Mesenchymal stem cell (in vitro differentiated cells and primary cell): ENCODE results near the gene ACTA2.

ENCODE experiments used
- DNase-seq: peaks from one replicate; pipeline ENCODE4 v3.0.0-alpha.2; 2013
- H2AFZ ChIP-seq: one replicate; pipeline ENCODE4 v1.6.1; 2013; ENCODE audit warnings: low read depth, mild to moderate bottlenecking, control low read depth, inconsistent platforms, low read length, moderate library complexity
- H2AK5ac ChIP-seq: 2 replicates; pipeline ENCODE4 v1.6.1; 2013; ENCODE audit warnings: low read length, moderate library complexity, mild to moderate bottlenecking, inconsistent platforms; ENCODE audit not compliant: severe bottlenecking
- H2BK120ac ChIP-seq: one replicate; pipeline ENCODE4 v1.6.1; 2013; ENCODE audit warnings: low read depth, mild to moderate bottlenecking, inconsistent platforms, low read length, moderate library complexity
- H2BK12ac ChIP-seq, 2 experiments: one replicate each; pipeline ENCODE4 v1.6.1; 2013; ENCODE audit warnings: inconsistent platforms in 2 of 2, low read length in 2 of 2, mild to moderate bottlenecking in 2 of 2, moderate library complexity in 2 of 2, control low read depth in 1 of 2
- H2BK15ac ChIP-seq: one replicate; pipeline ENCODE4 v1.6.1; 2013; ENCODE audit warnings: mild to moderate bottlenecking, low read depth, inconsistent platforms; ENCODE audit not compliant: poor library complexity, severe bottlenecking
- H2BK5ac ChIP-seq: 2 replicates; pipeline ENCODE4 v1.6.1; 2013; ENCODE audit warnings: low read depth, mild to moderate bottlenecking, low read length, control low read depth, inconsistent platforms; ENCODE audit not compliant: poor library complexity, severe bottlenecking
- H3K14ac ChIP-seq, 2 experiments: one replicate each; pipeline ENCODE4 v1.6.1; 2013; ENCODE audit warnings: inconsistent platforms in 2 of 2, low read length in 2 of 2, control low read depth in 1 of 2, mild to moderate bottlenecking in 1 of 2, moderate library complexity in 1 of 2
- H3K18ac ChIP-seq, 2 experiments: one replicate each; pipeline ENCODE4 v1.6.1; 2013; ENCODE audit warnings: inconsistent platforms in 2 of 2, low read length in 2 of 2, control low read depth in 1 of 2, low read depth in 1 of 2, mild to moderate bottlenecking in 1 of 2
- H3K23ac ChIP-seq, 2 experiments: one replicate each; pipeline ENCODE4 v1.6.1; 2013; ENCODE audit warnings: inconsistent platforms in 2 of 2, low read length in 2 of 2, mild to moderate bottlenecking in 2 of 2, moderate library complexity in 2 of 2, control low read depth in 1 of 2
- H3K27ac ChIP-seq: 2 replicates; pipeline ENCODE4 v1.5.1; 2013; ENCODE audit warnings: mild to moderate bottlenecking, moderate library complexity, low read length, control low read depth, inconsistent platforms; ENCODE audit not compliant: poor library complexity, severe bottlenecking
- H3K27me3 ChIP-seq, 2 experiments: 2 replicates each; pipeline versions ENCODE4 v1.6.1 to v1.7.0; 2013; ENCODE audit warnings: low read length in 2 of 2, mild to moderate bottlenecking in 2 of 2, moderate library complexity in 2 of 2, control low read depth in 1 of 2, inconsistent platforms in 1 of 2; ENCODE audit not compliant: control insufficient read depth in 1 of 2, insufficient read depth in 1 of 2
- H3K36me3 ChIP-seq, 2 experiments: 2 replicates each; pipeline versions ENCODE4 v1.6.1 to v1.7.0; 2013; ENCODE audit warnings: low read length in 2 of 2, control low read depth in 1 of 2, inconsistent platforms in 1 of 2, low read depth in 1 of 2, mild to moderate bottlenecking in 1 of 2; ENCODE audit not compliant: insufficient read depth in 2 of 2, control insufficient read depth in 1 of 2
- H3K4ac ChIP-seq, 2 experiments: one replicate each; pipeline ENCODE4 v1.6.1; 2013; ENCODE audit warnings: inconsistent platforms in 2 of 2, low read length in 2 of 2, mild to moderate bottlenecking in 2 of 2, moderate library complexity in 2 of 2, control low read depth in 1 of 2, low read depth in 1 of 2
- H3K4me1 ChIP-seq: 2 replicates; pipeline ENCODE4 v1.6.1; 2013; ENCODE audit warnings: low read depth, low read length, control low read depth; ENCODE audit not compliant: control insufficient read depth, insufficient read depth
- H3K4me2 ChIP-seq: 2 replicates; pipeline ENCODE4 v1.6.1; 2013; ENCODE audit warnings: low read length, mild to moderate bottlenecking, inconsistent platforms; ENCODE audit not compliant: poor library complexity, severe bottlenecking
- H3K4me3 ChIP-seq, 2 experiments: 2 replicates each; pipeline versions ENCODE4 v1.5.1 to v1.7.0; 2013; ENCODE audit warnings: low read length in 2 of 2, mild to moderate bottlenecking in 2 of 2, control low read depth in 1 of 2, low read depth in 1 of 2; ENCODE audit not compliant: insufficient read depth in 1 of 2
- H3K79me1 ChIP-seq: replicated peaks from 2 replicates; pipeline ENCODE4 v1.6.1; 2013; ENCODE audit warnings: mild to moderate bottlenecking, control low read depth, low read length, inconsistent platforms; ENCODE audit not compliant: poor library complexity, severe bottlenecking
- H3K9ac ChIP-seq: 2 replicates; pipeline ENCODE4 v1.7.0; 2013; ENCODE audit warnings: mild to moderate bottlenecking, low read length, moderate library complexity
- H3K9me3 ChIP-seq: 2 replicates; pipeline ENCODE4 v1.7.0; 2013; ENCODE audit warnings: mild to moderate bottlenecking, low read length; ENCODE audit not compliant: control insufficient read depth
- H4K8ac ChIP-seq: one replicate; pipeline ENCODE4 v1.6.1; 2013; ENCODE audit warnings: inconsistent platforms, mild to moderate bottlenecking, low read length, moderate library complexity
- H4K91ac ChIP-seq: one replicate; pipeline ENCODE4 v1.6.1; 2013; ENCODE audit warnings: mild to moderate bottlenecking, low read length, inconsistent platforms
- WGBS: methylation state at CpG from one replicate; pipeline ENCODE4 v1.1.7; 2013; ENCODE audit warnings: mixed read lengths; 5-methylcytosine and 5-hydroxymethylcytosine counted together

ACTA2 gene

DNA sequence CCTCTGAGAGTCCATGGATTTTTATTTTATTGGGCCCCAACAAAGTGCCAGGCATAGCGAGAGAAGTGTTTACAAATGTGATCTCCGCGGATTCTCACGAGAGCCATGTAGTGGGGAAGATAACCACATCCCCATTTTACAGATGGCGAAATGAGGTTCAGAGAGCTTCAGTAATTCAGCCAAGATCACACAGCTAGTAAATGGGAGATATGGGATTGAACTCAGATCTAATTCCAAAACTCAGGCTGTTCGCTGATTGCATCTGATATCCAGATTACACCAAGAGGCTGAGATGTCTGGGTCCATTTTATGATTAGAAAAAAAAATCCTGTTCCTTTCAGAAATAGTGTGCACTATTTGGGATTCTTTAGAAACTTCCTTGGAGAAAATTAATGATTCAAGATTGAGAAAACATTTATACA is 39.3 kb upstream of the ACTA2 start:
- 31% methylated on average over 6 of the region's 6 CpGs for WGBS
- Histone ChIP-seq H3K4me3 (peak overlapping the region; percentile 89 to 90), H2BK120ac (no peak overlapping the region), H3K79me1 (peaks cover 13% of the 10 kb centered on the region), H4K91ac (no peak overlapping the region), H3K27me3 (no peaks in the 10 kb centered on the region), H3K4ac (no peak overlapping the region), H3K27ac (peak overlapping the region; percentile 94), H4K8ac (no peak overlapping the region), H2BK5ac (no peak overlapping the region), H3K9ac (peak overlapping the region; percentile 95), H3K36me3 (no peaks in the 10 kb centered on the region), H3K18ac (no peak overlapping the region), H2AK5ac (no peak overlapping the region), H2BK12ac (no peak overlapping the region), H3K4me2 (peak overlapping the region; percentile 87), H3K23ac (no peak overlapping the region), H3K14ac (no peak overlapping the region), H3K4me1 (peaks cover 9% of the 10 kb centered on the region), H2BK15ac (no peak overlapping the region), H2AFZ (no peak overlapping the region), H3K9me3 (no peaks in the 10 kb centered on the region)
- DNase-seq = no peak

DNA sequence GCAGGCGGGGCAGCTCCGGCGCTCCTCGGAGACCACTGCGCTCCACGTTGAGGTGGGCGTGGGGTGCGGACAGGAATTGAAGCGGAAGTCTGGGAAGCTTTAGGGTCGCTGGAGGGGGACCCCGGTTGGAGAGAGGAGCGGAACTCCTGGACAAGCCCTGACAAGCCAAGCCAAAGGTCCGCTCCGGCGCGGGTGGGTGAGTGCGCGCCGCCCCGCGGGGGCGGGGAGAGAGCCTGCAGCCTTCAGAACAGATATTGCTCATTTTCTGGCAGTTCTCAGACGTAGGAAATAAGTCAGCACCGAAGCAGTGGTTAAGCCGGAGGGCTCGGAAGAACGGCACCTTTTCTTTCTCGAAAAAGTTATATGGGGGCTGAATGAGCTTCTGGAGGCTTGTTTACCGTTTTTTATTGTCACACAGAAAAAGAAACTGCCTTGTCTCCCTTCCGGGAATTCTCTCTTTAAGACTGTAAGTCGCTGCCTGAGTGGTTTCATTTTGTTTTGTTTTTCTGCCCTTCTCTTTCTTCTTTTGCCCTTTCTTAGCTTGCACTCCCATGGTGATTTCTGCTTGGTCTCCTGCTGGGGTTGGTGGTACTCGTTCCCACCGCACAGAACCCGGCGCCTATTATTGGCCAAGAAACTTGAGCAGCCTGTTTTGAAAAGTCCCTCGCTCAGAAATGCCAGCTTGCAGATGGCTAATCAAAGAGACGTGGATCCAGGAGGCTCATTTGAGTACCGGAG is 38.8 kb upstream of the ACTA2 start:
- WGBS = under 1% methylated on average over 38 of the region's 38 CpGs
- Histone ChIP-seq H3K4me3 (peak overlapping the region; percentile 89 to 90), H3K4me2 (peak overlapping the region; percentile 87)

DNA sequence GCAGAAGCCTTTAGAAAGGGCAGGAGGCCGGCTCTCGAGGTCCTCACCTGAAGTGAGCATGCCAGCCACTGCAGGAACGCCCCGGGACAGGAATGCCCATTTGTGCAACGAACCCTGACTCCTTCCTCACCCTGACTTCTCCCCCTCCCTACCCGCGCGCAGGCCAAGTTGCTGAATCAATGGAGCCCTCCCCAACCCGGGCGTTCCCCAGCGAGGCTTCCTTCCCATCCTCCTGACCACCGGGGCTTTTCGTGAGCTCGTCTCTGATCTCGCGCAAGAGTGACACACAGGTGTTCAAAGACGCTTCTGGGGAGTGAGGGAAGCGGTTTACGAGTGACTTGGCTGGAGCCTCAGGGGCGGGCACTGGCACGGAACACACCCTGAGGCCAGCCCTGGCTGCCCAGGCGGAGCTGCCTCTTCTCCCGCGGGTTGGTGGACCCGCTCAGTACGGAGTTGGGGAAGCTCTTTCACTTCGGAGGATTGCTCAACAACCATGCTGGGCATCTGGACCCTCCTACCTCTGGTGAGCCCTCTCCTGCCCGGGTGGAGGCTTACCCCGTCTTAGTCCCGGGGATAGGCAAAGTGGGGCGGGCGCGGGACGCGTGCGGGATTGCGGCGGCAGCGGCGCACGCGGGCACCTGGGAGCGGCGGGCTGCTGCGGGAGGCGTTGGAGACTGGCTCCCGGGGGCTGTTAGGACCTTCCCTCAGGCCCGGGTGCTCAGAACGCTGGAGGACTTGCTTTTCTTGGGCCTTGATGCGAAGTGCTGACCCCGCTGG is 38.0 kb upstream of the ACTA2 start, which contains the start of gene FAS:
Gene FAS (plus strand): TSS at position 415 of the 777 bp plus-strand sequence. CDS start 79 bp downstream, at position 494.
- WGBS = 1% methylated on average over 47 of the region's 51 CpGs
- H4K91ac ChIP-seq = peak within 1 kb of the TSS; percentile 65

More for the DNA sequence above, 38.8 kb upstream of the ACTA2 start:
- DNase-seq = peak; percentile 83
- Histone ChIP-seq H3K9ac (peak overlapping the region; percentile 95), H3K27me3 (no peaks in the 10 kb centered on the region), H3K36me3 (peaks cover 0 to 4% of the 10 kb centered on the region in 2 experiments), H2BK15ac (peak overlapping the region; percentile 97), H3K23ac (peak overlapping the region in 1 of 2 experiments; percentile 63), H2AFZ (peak overlapping the region; percentile 97), H3K27ac (peak overlapping the region; percentile 94), H2AK5ac (no peak overlapping the region), H3K4ac (peak overlapping the region in 1 of 2 experiments; percentile 69), H2BK120ac (peak overlapping the region; percentile 86), H3K4me1 (peaks cover 9% of the 10 kb centered on the region), H4K8ac (peak overlapping the region; percentile 81), H3K79me1 (peaks cover 11% of the 10 kb centered on the region), H3K18ac (peak overlapping the region; percentile 81 to 97), H2BK5ac (peak overlapping the region; percentile 91), H3K9me3 (no peaks in the 10 kb centered on the region), H3K14ac (peak overlapping the region in 1 of 2 experiments; percentile 98), H4K91ac (peak overlapping the region; percentile 65), H2BK12ac (peak overlapping the region; percentile 6 to 93)

More for the DNA sequence above, 38.0 kb upstream of the ACTA2 start, which contains the start of gene FAS:
- no peaks in the 10 kb centered on the region for H3K9me3 ChIP-seq
- peak within 1 kb of the TSS; percentile 81 for H4K8ac ChIP-seq
- peak within 1 kb of the TSS; percentile 91 for H2BK5ac ChIP-seq
- peak within 1 kb of the TSS; percentile 95 for H3K9ac ChIP-seq
- peak within 1 kb of the TSS in 1 of 2 experiments; percentile 63 for H3K23ac ChIP-seq
- peak within 1 kb of the TSS; percentile 81 to 97 for H3K18ac ChIP-seq
- peak within 1 kb of the TSS; percentile 86 for H2BK120ac ChIP-seq
- DNase-seq = peak; percentile 78
- peak within 1 kb of the TSS; percentile 94 for H3K27ac ChIP-seq
- peak within 1 kb of the TSS; percentile 87 for H3K4me2 ChIP-seq
- peak within 1 kb of the TSS; percentile 97 for H2AFZ ChIP-seq
- peaks cover 9% of the 10 kb centered on the region for H3K4me1 ChIP-seq
- H2AK5ac ChIP-seq = no peak within 1 kb of the TSS
- H3K14ac ChIP-seq = peak within 1 kb of the TSS in 1 of 2 experiments; percentile 98
- peaks cover 0 to 5% of the 10 kb centered on the region in 2 experiments for H3K36me3 ChIP-seq
- peaks cover 13% of the 10 kb centered on the region for H3K79me1 ChIP-seq
- no peaks in the 10 kb centered on the region for H3K27me3 ChIP-seq
- peak within 1 kb of the TSS; percentile 6 to 93 for H2BK12ac ChIP-seq
- H3K4ac ChIP-seq = peak within 1 kb of the TSS; percentile 69 to 73
- peak within 1 kb of the TSS; percentile 97 for H2BK15ac ChIP-seq
- peak within 1 kb of the TSS; percentile 89 to 90 for H3K4me3 ChIP-seq
